GM19438 (cell line): ENCODE measurements around the gene HBQ1.
"Not testable (repeated sequence)": the region's sequence is repeated elsewhere in the genome, so short reads cannot be mapped to it uniquely, and the experiment has no call there.

ENCODE experiments used
- ATAC-seq: cut with Tn5 transposase; IDR thresholded peaks from one replicate; pipeline ENCODE4 v1.9.1; 2021; ENCODE audit warnings: low read depth; ENCODE audit not compliant: unreplicated experiment

HBQ1 gene

DNA sequence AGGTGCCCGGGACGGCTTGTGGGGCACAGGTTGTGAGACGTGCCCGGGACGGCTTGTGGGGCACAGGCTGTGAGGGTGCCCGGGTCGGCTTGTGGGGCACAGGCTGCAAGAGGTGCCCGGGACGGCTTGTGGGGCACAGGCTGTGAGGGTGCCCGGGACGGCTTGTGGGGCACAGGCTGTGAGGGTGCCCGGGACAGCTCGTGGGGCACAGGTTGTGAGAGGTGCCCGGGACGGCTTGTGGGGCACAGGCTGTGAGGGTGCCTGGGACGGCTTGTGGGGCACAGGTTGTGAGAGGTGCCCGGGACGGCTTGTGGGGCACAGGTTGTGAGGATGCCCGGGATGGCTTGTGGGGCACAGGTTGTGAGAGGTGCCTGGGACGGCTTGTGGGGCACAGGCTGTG, 20.0 kb upstream of the HBQ1 start:
- not testable (repeated sequence) for ATAC-seq

DNA sequence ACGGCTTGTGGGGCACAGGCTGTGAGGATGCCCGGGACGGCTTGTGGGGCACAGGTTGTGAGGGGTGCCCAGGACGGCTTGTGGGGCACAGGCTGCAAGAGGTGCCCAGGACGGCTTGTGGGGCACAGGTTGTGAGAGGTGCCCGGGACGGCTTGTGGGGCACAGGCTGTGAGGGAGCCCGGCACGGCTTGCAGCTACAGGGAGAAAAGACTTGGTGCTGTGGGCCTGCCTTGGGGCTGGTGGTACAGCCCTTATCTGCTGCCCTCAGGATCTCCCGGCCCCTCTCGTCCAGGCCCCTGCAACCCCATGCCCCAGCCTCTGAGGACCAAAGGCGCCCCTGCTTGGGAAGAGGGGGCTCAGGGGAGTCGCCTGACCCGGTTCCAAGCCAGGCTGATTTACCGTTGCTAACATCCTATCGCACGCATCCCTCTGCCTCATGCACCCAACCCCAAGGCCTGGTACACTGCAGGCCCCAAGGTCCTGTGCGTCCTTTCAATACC, 19.5 kb upstream of the HBQ1 start:
- ATAC-seq, result no peak

DNA sequence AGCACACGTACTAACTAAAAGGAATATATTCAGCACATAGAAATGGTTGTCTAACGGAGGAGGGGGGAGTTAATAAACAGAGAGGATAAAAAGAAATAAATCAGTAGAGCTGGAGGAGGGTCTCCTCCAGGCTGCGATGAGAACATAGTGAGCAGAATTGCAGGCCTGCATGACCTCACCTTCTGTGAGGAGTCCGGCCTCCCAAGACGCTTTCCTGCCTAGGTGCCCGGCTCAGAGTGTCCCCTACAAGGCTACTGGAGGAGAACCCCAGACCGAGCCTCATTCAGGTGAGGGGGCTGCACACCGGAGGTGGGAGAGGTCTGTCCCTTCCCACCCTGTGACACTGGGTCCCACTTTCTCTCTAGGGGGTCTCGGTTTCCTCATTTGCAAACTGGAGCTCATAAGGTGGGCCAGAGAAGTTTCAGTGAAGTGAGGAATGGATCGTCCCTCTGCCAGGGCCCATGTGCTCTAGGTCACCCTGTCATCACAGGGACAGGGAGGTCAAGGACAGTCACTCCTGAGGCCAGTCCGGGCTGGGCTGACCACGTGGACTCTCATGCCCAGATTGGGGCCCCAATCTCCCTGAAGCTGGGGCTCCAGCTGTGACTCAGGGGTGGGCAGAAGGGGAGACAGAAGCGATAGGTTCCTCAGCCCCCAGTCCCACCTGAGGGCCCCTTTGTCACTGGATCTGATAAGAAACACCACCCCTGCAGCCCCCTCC, 17.8 kb upstream of the HBQ1 start:
- ATAC-seq, result no peak

DNA sequence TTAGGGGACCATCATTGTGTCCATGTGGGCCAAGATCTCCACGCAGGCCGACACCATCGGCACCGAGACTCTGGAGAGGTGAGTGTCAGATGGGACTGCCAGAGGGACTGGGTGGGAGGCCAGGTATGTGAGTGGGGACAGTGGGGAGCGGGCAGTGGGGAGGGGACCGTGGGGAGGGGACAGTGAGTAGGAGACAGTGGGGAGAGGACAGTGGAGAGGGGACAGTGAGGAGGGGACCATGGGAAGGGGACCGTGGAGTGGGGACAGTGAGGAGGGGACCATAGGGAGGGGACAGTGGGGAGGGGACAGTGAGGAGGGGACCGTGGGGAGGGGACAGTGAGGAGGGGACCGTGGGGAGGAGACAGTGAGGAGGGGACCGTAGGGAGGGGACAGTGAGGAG, 17.1 kb upstream of the HBQ1 start:
- ATAC-seq, result not testable (repeated sequence)

DNA sequence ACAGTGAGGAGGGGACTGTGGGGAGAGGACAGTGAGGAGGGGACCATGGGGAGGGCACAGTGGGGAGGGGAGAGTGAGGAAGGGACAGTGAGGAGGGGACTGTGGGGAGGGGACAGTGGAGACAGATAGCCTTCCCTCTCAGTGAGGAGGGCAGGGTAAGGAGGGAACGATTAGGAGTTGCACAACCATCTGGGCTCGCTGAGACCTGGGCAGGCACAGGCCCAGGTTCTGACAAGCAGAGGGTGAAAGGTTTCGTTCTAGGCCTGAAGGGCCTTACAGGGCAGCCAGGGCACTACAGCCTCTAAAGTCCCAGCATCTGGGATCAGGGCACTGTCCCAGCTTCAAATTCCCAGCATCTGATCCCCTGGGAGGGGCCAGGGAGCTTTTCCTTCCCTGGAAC, 16.6 kb upstream of the HBQ1 start:
- not testable (repeated sequence) for ATAC-seq

DNA sequence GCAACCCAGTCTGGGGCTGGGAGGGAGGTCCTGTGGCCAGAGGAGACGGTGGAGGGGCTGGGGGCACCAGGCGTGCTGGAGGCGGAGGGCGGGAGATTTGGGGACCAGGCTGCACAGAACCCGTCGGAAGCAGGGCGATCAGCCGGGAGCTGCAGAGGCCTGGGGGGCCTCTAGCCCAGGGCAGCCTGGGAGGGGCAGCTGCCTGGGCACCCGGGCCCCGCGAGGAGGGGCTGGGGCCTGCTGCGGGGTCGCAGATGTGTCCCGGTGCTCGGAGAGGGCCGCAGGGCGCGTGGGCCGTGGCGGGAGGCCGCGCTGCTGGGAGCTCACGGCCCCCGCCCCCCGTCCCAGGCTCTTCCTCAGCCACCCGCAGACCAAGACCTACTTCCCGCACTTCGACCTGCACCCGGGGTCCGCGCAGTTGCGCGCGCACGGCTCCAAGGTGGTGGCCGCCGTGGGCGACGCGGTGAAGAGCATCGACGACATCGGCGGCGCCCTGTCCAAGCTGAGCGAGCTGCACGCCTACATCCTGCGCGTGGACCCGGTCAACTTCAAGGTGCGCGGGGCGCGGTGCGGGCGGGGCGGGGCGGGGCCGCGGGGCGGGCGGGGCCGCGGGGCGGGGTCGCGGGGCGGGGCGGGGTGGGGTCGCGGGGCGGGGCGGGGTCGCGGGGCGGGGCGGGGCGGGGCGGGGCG, 16.0 kb upstream of the HBQ1 start:
- ATAC-seq, result not testable (repeated sequence)

DNA sequence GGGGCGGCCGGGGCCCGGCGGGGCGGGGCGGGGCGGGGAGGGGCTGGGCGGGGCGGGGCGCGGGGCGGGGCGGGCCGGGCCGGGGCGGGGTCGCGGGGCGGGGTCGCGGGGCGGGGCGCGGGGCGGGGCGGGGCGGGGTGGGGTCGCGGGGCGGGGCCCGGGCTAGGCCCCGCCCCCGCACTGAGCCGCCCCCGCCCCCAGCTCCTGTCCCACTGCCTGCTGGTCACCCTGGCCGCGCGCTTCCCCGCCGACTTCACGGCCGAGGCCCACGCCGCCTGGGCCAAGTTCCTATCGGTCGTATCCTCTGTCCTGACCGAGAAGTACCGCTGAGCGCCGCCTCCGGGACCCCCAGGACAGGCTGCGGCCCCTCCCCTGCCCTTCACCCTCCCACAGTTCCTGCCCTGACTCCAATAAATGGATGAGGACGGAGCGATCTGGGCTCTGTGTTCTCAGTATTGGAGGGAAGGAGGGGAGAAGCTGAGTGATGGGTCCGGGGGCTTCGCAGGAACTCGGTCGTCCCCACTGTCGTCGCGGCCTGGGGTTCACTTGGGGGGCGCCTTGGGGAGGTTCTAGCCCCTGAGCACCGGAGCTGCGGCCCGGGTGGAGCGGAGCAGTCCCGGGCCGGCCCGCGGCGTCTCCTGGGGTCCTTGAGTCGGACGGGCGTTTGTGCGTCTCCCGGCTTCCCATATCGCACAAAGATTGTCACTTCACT, 15.3 kb upstream of the HBQ1 start:
- ATAC-seq, result no peak

DNA sequence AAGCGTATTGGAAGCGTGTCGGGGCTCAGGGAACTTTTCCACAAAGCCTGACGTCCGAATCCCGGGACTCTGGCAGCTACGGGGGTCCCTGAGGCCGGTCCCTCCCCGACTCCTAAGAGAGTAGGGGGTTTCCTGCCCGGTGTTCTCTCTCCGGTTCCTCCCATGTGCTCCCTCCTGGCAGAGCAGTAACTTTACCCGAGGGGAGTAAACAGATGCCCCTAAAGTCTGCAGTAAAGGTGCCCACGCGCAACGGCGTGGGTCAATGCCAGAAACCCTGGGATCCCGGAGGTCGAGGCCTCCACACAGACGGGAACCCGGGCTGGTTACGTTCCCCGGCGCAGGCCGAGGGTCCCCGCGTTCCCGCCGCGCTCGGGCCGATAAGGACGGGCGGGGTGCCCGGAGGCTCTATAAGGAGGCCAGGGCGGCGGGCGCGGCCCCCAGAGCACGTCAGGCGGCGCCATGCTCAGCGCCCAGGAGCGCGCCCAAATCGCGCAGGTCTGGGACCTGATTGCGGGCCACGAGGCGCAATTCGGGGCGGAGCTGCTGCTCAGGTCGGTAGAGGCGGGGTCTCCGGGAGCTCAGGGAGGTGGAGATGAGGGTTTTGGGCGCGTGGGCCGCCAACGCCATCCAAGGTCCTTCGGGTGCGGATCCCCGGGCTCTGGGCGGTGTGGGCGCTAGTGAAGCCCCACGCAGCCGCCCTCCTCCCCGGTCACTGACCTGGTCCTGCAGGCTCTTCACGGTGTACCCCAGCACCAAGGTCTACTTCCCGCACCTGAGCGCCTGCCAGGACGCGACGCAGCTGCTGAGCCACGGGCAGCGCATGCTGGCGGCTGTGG, 14.5 kb upstream of the HBQ1 start, which contains the start of gene HBM:
Gene HBM, plus strand, starts transcription at position 440 of the 836 bp plus-strand sequence. Its CDS starts 20 bp downstream, at position 460.
- ATAC-seq, result no peak

DNA sequence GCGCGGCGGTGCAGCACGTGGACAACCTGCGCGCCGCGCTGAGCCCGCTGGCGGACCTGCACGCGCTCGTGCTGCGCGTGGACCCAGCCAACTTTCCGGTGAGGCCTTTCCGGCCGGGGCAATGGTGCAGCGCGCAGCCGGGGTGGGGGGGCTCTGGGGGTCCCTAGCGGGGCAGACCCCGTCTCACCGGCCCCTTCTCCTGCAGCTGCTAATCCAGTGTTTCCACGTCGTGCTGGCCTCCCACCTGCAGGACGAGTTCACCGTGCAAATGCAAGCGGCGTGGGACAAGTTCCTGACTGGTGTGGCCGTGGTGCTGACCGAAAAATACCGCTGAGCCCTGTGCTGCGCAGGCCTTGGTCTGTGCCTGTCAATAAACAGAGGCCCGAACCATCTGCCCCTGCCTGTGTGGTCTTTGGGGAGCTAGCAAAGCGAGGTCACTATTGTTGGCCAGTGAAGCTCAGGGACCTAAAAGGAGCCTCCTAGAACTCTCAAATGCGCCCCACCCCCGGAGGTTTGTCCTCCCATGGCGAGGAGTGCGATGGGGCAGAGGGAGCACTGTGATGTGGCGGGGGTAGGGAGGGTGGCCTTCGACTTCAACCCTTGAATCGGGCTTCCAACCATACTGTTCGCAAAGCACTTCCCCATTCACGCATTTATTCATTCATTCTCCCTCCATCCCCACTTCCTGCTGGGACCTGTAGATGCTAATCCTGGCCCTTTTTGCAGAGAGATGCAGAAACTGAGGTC, 13.7 kb upstream of the HBQ1 start:
- ATAC-seq, result no peak

DNA sequence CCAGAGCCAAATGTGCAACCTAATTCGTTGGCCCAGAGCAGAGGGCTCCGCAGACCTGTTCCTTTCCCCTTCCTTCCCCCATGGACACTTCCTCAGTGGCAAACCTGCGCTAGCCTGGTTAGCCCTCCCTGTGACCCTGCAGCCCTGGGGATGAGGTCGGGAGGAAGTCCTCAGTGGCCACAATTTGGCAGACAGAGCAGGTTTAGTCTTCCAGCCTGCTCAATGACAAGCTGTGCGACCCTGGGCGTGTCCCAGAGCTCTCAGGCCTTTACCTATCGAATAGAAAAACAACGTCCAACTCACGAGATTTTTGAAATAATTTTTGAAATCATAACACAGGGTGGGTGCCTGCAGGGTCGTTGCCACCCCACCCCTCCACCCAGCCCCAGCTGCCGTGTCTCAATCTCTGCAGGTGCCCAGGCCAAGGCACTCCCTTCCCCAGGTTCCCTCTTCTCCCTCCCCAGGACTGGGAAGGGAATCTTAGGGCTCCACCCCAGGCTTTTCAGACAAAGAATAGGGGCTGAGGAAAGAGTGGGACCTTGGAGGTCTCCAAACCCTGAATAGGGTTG, 13.1 kb upstream of the HBQ1 start:
- ATAC-seq, result no peak

DNA sequence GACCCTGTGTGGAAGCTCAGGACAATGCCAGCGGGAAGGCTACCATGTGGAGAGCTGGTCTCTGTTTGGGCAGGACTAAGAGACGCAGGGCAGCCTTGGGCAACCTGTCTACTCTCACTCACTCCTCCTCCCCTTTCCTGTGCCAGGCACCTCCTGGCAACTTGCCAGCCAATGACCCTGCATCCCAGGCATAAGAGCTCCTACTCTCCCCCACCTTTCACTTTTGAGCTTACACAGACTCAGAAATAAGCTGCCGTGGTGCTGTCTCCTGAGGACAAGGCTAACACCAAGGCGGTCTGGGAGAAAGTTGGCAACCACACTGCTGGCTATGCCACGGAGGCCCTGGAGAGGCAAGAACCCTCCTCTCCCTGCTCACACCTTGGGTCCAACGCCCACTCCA, 11.8 kb upstream of the HBQ1 start:
- ATAC-seq, result no peak

DNA sequence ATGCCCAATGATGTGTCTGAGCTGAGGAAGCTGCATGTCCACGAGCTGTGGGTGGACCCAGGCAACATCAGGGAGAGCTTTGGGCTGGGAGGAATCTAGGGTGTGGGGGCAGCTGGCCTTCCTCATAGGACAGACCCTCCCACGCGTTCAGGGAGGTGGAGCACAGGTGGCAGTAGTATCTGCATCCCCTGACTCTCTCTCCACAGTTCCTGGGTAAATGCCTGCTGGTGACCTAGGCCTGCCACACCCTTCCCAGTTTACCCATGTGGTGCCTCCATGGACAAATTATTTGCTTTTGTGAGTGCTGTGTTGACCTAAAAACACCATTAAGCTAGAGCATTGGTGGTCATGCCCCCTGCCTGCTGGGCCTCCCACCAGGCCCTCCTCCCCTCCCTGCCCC, 11.2 kb upstream of the HBQ1 start:
- no peak for ATAC-seq

DNA sequence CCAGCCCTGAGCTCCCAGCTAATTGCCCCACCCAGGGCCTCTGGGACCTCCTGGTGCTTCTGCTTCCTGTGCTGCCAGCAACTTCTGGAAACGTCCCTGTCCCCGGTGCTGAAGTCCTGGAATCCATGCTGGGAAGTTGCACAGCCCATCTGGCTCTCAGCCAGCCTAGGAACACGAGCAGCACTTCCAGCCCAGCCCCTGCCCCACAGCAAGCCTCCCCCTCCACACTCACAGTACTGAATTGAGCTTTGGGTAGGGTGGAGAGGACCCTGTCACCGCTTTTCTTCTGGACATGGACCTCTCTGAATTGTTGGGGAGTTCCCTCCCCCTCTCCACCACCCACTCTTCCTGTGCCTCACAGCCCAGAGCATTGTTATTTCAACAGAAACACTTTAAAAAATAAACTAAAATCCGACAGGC, 10.2 kb upstream of the HBQ1 start:
- not testable (repeated sequence) for ATAC-seq

DNA sequence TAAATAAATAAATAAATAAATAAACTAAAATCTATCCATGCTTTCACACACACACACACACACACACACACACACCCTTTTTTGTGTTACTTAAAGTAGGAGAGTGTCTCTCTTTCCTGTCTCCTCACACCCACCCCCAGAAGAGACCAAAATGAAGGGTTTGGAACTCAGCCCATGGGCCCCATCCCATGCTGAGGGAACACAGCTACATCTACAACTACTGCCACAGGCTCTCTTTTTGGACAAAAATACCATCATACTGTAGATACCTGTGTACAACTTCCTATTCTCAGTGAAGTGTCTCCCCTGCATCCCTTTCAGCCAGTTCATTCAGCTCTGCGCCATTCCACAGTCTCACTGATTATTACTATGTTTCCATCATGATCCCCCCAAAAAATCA, 9.5 kb upstream of the HBQ1 start:
- no peak for ATAC-seq

DNA sequence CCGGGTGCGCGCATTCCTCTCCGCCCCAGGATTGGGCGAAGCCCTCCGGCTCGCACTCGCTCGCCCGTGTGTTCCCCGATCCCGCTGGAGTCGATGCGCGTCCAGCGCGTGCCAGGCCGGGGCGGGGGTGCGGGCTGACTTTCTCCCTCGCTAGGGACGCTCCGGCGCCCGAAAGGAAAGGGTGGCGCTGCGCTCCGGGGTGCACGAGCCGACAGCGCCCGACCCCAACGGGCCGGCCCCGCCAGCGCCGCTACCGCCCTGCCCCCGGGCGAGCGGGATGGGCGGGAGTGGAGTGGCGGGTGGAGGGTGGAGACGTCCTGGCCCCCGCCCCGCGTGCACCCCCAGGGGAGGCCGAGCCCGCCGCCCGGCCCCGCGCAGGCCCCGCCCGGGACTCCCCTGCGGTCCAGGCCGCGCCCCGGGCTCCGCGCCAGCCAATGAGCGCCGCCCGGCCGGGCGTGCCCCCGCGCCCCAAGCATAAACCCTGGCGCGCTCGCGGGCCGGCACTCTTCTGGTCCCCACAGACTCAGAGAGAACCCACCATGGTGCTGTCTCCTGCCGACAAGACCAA, 7.8 kb upstream of the HBQ1 start, which contains the start of gene HBA2:
Gene HBA2, plus strand, starts transcription at position 503 of the 568 bp plus-strand sequence. Its CDS starts 37 bp downstream, at position 540.
- not testable (repeated sequence) for ATAC-seq

DNA sequence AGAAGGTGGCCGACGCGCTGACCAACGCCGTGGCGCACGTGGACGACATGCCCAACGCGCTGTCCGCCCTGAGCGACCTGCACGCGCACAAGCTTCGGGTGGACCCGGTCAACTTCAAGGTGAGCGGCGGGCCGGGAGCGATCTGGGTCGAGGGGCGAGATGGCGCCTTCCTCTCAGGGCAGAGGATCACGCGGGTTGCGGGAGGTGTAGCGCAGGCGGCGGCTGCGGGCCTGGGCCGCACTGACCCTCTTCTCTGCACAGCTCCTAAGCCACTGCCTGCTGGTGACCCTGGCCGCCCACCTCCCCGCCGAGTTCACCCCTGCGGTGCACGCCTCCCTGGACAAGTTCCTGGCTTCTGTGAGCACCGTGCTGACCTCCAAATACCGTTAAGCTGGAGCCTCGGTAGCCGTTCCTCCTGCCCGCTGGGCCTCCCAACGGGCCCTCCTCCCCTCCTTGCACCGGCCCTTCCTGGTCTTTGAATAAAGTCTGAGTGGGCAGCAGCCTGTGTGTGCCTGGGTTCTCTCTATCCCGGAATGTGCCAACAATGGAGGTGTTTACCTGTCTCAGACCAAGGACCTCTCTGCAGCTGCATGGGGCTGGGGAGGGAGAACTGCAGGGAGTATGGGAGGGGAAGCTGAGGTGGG, 6.9 kb upstream of the HBQ1 start:
- not testable (repeated sequence) for ATAC-seq

DNA sequence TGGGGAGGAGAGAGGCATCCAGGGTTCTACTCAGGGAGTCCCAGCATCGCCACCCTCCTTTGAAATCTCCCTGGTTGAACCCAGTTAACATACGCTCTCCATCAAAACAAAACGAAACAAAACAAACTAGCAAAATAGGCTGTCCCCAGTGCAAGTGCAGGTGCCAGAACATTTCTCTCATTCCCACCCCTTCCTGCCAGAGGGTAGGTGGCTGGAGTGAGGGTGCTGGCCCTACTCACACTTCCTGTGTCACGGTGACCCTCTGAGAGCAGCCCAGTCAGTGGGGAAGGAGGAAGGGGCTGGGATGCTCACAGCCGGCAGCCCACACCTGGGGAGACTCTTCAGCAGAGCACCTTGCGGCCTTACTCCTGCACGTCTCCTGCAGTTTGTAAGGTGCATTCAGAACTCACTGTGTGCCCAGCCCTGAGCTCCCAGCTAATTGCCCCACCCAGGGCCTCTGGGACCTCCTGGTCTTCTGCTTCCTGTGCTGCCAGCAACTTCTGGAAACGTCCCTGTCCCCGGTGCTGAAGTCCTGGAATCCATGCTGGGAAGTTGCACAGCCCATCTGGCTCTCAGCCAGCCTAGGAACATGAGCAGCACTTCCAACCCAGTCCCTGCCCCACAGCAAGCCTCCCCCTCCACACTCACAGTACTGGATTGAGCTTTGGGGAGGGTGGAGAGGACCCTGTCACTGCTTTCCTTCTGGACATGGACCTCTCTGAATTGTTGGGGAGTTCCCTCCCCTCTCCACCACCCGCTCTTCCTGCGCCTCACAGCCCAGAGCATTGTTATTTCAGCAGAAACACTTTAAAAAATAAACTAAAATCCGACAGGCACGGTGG, 6.1 kb upstream of the HBQ1 start:
- ATAC-seq, result not testable (repeated sequence)
